ENCODE data around the gene FOXF2.
"Not testable (repeated sequence)": the region's sequence is repeated elsewhere in the genome, so short reads cannot be mapped to it uniquely, and the experiment has no call there.

The FOXF2 gene

DNA sequence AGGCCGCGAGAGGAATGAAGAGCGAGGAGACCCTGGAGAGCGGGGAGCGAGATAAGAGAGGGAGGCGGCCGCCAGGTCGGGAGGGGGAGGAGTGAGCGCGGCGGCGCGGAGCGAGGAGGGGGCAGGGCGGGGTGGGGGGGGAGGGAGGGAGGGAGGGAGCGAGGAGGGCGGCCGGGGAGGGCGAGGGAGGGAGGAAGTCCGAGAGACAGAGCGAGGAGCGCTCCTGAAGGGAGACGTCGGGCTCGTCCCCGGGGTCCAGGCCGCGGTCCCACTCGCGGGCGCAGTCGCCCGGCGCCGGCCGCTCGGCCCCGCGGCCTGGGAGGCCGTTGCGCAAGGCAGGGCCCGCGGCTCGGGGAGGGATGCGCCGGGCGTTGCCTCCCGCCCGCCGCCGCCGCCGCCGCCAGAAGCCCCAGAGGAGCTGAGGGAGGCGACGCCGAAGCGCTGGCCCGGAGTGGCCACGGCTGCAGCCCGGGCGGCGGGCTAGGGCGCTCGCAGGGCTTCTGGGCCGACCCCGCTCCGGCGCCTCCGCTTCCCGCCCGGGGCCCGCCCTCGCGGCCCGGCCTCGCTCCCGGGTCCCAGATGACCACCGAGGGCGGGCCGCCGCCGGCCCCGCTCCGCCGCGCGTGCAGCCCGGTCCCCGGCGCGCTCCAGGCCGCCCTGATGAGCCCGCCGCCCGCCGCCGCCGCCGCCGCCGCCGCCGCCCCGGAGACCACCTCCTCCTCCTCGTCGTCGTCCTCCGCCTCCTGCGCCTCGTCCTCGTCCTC lies at the start of gene FOXF2:
TSS of gene FOXF2 (plus strand) at position 208 of the 764 bp plus-strand sequence. CDS start at position 580, 372 bp downstream.
- DNase-seq (ENCODE audit: low read depth in 2 of 2), result no peak

DNA sequence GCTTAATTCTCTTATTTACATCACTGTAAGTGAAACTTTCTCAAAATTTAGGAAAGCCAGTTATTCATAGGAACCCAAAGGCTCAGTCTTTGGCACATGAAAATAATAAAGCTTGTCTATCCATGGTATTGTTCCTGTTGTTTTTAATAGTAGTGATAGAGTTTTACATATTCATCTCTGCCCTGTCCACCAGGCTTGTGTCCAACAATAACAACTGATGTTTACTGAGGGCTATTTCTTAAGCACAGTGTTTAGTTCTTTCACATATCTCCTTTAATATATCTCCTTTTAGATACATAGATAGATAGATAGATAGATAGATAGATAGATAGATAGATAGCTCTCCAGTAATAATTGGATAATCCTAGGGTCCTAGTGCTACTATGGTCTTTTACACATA lies 43.3 kb upstream of the FOXF2 start:
- no peak for DNase-seq (ENCODE audit: low read depth in 2 of 2)

DNA sequence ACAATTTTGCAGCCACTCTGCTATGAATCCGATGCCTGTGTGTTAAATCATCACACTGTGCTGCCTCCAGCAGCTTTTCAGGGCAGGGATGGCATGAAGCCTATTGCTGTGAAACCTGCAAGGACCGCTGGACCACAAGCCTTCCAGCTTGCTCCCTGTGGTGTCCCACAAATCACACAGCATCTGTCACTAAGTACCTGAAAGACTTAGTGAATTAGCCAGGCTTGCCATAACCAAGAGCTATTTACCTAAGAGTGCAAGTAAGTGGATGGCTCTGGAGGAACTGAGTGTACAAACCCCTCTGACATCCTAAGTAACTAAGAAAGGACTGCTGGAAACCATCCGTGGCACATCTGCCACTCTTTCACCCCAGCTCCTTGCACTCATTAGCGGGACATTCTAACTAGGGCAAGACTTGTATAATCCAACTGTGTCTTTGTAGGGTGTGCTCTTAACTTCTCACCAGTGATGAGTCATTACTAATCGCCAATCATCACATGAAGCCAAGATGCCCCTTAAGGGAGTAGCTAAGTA lies 42.8 kb upstream of the FOXF2 start:
- no peak for DNase-seq (ENCODE audit: low read depth in 2 of 2)

DNA sequence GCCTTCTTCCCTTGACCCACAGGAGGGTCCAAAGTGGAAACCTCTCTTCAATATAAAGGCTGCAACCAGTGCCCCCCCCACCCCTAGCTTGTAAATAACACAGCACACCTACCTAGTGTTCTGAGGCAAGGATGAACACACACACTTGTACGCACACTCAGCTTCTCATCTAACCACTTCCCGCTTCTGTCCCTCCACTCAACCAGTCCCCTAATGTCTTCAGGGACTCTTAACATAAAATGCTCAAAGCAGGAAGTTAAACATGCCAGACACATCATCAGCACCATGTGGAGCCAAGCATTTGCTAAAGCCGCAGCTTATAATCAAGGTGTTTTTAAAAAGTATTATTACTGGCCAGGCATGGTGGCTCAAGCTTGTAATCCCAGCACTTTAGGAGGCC lies 42.2 kb upstream of the FOXF2 start:
- no peak for DNase-seq (ENCODE audit: low read depth in 2 of 2)

DNA sequence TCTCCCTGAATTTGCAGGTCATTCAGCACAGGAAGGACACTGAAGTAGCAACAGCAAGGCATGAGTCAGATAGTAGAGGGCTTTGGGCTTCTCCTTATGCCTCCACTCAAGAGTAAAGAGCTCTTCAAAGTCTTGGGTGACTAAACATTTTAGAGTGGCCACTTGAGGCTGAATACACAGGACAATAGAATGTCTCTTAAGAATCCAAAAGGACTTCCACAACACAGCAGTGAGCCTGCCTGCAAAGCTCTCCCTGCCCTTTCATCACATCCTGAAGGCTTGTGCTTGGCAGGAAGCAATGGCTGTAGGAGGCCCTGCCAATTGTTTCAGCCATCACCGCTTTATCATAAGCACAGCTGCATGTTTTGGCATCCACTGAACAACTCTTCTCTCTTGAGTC lies 40.7 kb upstream of the FOXF2 start:
- DNase-seq (ENCODE audit: low read depth in 2 of 2), result no peak

GRCh38 chr6:1349655-1350054 lies 39.7 kb upstream of the FOXF2 start:
- no peak for DNase-seq (ENCODE audit: low read depth in 2 of 2)

- DNase-seq (ENCODE audit: low read depth in 2 of 2), result no peak
These were observed 37.9 kb upstream of the FOXF2 start for GRCh38 chr6:1351381-1352008.

- DNase-seq (ENCODE audit: low read depth in 2 of 2), result not testable (repeated sequence)
These were observed 34.3 kb upstream of the FOXF2 start for GRCh38 chr6:1355068-1355467.

GRCh38 chr6:1361717-1362116 lies 27.7 kb upstream of the FOXF2 start:
- DNase-seq (ENCODE audit: low read depth in 2 of 2), result not testable (repeated sequence)

GRCh38 chr6:1362643-1363042 lies 26.7 kb upstream of the FOXF2 start:
- DNase-seq (ENCODE audit: low read depth in 2 of 2), result no peak

DNA sequence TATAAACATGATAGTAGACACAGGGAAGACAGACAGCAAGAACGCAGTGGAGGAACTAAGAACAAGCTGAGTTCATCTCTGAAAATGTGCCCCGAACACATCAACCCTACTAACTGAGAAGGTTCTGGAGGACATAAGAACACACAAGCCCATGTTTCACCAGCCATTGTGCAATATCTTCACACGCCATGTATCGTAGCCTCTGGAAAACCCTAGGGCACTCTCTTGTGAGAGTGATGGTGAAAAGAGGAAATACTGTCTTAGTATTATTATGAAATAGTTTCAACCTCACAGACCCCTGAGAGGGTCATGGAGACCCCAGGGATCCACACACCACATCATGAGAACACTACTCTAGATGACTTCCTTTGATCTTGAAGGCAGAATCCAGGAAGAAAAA lies 26.1 kb upstream of the FOXF2 start:
- no peak for DNase-seq (ENCODE audit: low read depth in 2 of 2)

- no peak for DNase-seq (ENCODE audit: low read depth in 2 of 2)
These were observed 25.4 kb upstream of the FOXF2 start for GRCh38 chr6:1363729-1364572.

- no peak for DNase-seq (ENCODE audit: low read depth in 2 of 2)
These were observed 24.6 kb upstream of the FOXF2 start for GRCh38 chr6:1364791-1365190.

DNA sequence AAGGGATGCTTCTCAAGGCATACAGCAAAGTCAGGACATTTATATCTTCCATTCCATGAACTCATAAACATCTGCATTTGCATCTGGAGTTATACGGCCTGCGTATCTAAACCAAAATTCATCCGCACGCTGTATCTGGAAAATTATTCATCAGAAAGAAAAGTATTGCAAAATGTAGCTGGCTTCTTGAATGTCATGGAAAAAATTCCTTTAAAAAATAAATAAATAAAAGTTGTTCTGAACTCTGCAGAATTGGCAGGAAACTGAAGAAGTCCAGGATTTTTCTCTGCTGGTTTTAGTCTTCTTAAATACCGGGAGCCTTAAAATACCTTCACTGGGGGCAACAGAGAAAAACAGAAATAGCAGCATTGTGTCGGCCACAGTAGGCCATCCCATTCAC lies 23.7 kb upstream of the FOXF2 start:
- no peak for DNase-seq (ENCODE audit: low read depth in 2 of 2)

GRCh38 chr6:1367771-1368170 lies 21.6 kb upstream of the FOXF2 start:
- DNase-seq (ENCODE audit: low read depth in 2 of 2), result no peak

GRCh38 chr6:1368940-1369339 lies 20.4 kb upstream of the FOXF2 start:
- DNase-seq (ENCODE audit: low read depth in 2 of 2), result no peak

DNA sequence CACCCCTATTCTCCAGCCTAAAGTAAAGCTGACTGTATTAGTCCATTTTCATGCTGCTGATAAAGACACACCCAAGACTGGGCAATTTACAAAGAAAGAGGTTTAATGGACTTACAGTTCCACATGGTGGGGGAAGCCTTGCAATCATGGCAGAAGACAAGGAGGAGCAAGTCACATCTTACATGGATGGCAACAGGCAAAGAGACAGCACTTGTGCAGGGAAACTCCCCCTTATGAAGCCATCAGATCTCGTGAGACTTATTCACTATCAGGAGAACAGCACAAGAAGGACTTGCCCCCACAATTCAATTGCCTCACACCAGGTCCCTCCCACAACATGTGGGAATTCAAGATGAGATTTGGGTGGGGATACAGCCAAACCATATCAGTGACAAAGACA lies 19.7 kb upstream of the FOXF2 start:
- not testable (repeated sequence) for DNase-seq (ENCODE audit: low read depth in 2 of 2)

DNA sequence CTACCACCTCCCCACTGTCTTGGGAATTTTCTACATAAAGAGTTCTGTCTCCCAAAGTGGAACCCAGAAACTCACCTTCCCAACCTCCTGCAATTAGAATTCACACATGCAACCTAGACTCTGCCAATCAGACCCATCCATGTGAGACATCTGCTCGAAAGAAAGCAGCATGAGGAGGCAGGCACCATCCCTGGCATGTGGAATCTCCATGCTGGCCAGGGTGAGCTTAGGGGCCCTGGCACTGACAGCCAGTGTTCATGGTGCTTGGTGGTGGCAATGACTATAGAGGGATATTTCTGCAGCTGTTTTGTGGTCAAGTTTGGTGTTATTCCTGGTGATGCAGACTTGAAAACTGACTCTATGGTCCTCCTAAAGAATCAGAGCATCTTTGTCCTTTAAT lies 17.4 kb upstream of the FOXF2 start:
- no peak for DNase-seq (ENCODE audit: low read depth in 2 of 2)

DNA sequence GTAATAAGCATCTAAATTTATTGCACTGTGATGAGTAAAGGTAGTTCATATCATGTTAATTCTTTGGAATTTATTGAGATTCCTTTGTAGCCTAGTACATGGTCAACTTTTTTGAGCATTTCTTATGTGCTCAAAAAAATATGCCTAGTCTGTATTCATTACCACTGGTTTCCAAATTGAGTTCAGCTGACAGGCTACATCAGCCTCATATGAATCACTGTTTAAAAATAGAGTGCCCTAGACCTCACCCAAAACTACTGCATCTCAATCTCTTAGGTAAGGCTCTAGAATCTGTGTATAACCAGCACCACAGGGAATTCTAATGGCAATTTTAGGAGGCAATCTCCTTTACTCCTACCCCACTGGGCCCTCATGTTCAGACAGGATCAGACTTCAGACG lies 16.7 kb upstream of the FOXF2 start:
- no peak for DNase-seq (ENCODE audit: low read depth in 2 of 2)

GRCh38 chr6:1376653-1377052 lies 12.7 kb upstream of the FOXF2 start:
- no peak for DNase-seq (ENCODE audit: low read depth in 2 of 2)

DNA sequence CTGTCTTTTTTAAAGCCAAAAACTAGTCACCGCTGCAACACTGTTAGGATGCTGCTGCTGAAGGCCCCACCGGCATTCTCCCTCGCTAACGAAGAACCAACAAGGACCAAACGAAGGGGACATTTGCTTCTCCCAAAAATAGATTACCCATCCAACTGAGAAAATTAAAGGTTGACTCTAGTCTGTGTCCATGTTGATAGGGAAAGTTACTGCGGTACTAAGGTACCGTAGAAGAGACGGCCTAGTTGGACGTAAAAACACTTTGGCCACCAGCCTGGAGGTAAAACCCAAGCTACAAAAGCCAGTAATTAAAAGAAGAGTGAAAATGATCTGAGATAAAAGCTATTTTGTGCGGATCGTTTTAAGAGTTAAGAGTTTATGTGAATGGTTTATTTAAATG lies 11.8 kb upstream of the FOXF2 start:
- no peak for DNase-seq (ENCODE audit: low read depth in 2 of 2)
